Smooth muscle cell (in vitro differentiated cells): ENCODE results near the gene RBM20. TPM values are rescaled to one million over a fixed set of nuclear protein-coding genes. Genes with fewer than 3 reads are reported as not detected.

Experiments used
- DNase-seq: peaks from one replicate; lab custom pipeline; 2025; ENCODE audit not compliant: unreplicated experiment; lab: John Stamatoyannopoulos, UW
- H2AFZ ChIP-seq: fragments of 200-600 bp; sonication (generic); 2 replicates; pipeline ENCODE4 v1.6.0; 2016; ENCODE audit warnings: antibody characterized with exemption, low read depth, mild to moderate bottlenecking
- H3F3A ChIP-seq: fragments of 200-600 bp; sonication (generic); 2 replicates; pipeline ENCODE4 v1.6.0; 2017; ENCODE audit warnings: antibody characterized with exemption, low read depth
- H3K27ac ChIP-seq: fragments of 200-600 bp; sonication (generic); 2 replicates; pipeline ENCODE4 v1.5.1; 2016; ENCODE audit warnings: low read depth, mild to moderate bottlenecking
- H3K27me3 ChIP-seq: fragments of 200-600 bp; sonication (generic); 2 replicates; pipeline ENCODE4 v1.6.1; 2016; ENCODE audit warnings: low read depth, mild to moderate bottlenecking
- H3K36me3 ChIP-seq: fragments of 200-600 bp; sonication (generic); 2 replicates; pipeline ENCODE4 v1.5.1; 2016; ENCODE audit warnings: low read depth
- H3K4me1 ChIP-seq: fragments of 200-600 bp; sonication (generic); 2 replicates; pipeline ENCODE4 v1.5.1; 2016; ENCODE audit warnings: low read depth
- H3K4me2 ChIP-seq: fragments of 200-600 bp; sonication (generic); 2 replicates; pipeline ENCODE4 v1.6.0; 2016; ENCODE audit warnings: mild to moderate bottlenecking
- H3K4me3 ChIP-seq: fragments of 200-600 bp; sonication (generic); 2 replicates; pipeline ENCODE4 v1.5.1; 2016; ENCODE audit warnings: mild to moderate bottlenecking
- H3K79me2 ChIP-seq: fragments of 200-600 bp; sonication (generic); 2 replicates; pipeline ENCODE4 v1.6.0; 2016; ENCODE audit warnings: low read depth, mild to moderate bottlenecking
- H3K9ac ChIP-seq: fragments of 200-600 bp; sonication (generic); 2 replicates; pipeline ENCODE4 v1.6.0; 2016; ENCODE audit warnings: low read depth
- H3K9me3 ChIP-seq: fragments of 200-600 bp; sonication (generic); replicated peaks from 2 replicates; pipeline ENCODE4 v1.5.1; 2016; ENCODE audit warnings: low read depth
- H4K20me1 ChIP-seq: fragments of 200-600 bp; sonication (generic); 2 replicates; pipeline ENCODE4 v1.6.0; 2016; ENCODE audit warnings: low read depth
- CTCF ChIP-seq: fragments of 200-600 bp; sonication (generic); IDR thresholded peaks from 2 replicates; pipeline ENCODE4 v1.5.1; 2017; ENCODE audit warnings: borderline replicate concordance, mild to moderate bottlenecking, antibody characterized with exemption; ENCODE audit not compliant: insufficient read depth, poor library complexity, severe bottlenecking
- WGBS: methylation state at CpG from one replicate; pipeline ENCODE4 v1.1.7; 2016; ENCODE audit warnings: low lambda C conversion rate; 5-methylcytosine and 5-hydroxymethylcytosine counted together
- polyA plus RNA-seq: library from polyadenylated mRNA; unstranded; fragments of >200 nt; fragmentation: Nextera tagmentation; extraction: Ambion mirVana; gene quantifications from 2 replicates; pipeline ENCODE4 v1.2.1, GENCODE V29; 2016
- total RNA-seq: library from RNA; depleted of rRNA; stranded (reverse); fragments of >200 nt; gene quantifications from 2 replicates; pipeline ENCODE4 v1.2.3, GENCODE V29; 2014

Gene RBM20
- total and polyA plus RNA-seq, 2 experiments from 2014 or later: 0.09 TPM

- TF ChIP-seq CTCF: no peak
- peak overlapping the region; percentile 30 for H3K27ac ChIP-seq
- no peaks in the 10 kb centered on the region for H4K20me1 ChIP-seq
- no peaks in the 10 kb centered on the region for H3K9me3 ChIP-seq
- H3K36me3 ChIP-seq: no peaks in the 10 kb centered on the region
- H3K4me2 ChIP-seq: no peak overlapping the region
- no peaks in the 10 kb centered on the region for H3K27me3 ChIP-seq
- H3K79me2 ChIP-seq: peaks cover 4% of the 10 kb centered on the region
- peaks cover 17% of the 10 kb centered on the region for H3K4me1 ChIP-seq
- H2AFZ ChIP-seq: peak overlapping the region; percentile 52
- H3K9ac ChIP-seq: no peak overlapping the region
- H3K4me3 ChIP-seq: no peak overlapping the region
- H3F3A ChIP-seq: peaks cover 6% of the 10 kb centered on the region
- WGBS: 67% methylated on average over 4 of the region's 4 CpGs
- DNase-seq: no peak
Measured at GRCh38 chr10:110867807-110868465, 223.8 kb downstream of the RBM20 start.

DNA sequence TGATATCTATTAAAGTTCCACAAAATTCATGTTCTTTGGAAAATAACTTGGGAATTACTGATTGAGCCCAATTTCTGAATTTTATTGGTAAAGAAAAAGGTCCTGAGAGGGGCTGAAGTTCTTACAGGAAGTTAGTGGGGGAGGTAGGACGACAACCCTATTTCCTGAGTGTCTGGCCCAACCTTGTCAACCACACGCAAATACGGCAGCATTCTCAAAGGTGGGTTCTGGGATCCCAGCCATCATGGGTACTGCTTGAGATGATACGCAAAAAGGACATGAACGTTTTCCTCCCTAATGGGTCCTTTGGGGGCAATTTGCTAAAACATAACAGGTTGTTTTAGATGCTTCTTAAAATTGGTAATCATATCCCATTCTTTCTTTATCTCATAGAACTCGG is 224.8 kb downstream of the RBM20 start:
- Histone ChIP-seq H3K27ac (no peak overlapping the region), H4K20me1 (peaks cover 9% of the 10 kb centered on the region), H3K4me1 (peaks cover 25% of the 10 kb centered on the region), H3K79me2 (peaks cover 14% of the 10 kb centered on the region), H3K9ac (no peak overlapping the region), H3K4me3 (no peak overlapping the region), H3K9me3 (no peaks in the 10 kb centered on the region), H3F3A (peaks cover 6% of the 10 kb centered on the region), H2AFZ (no peak overlapping the region), H3K27me3 (no peaks in the 10 kb centered on the region), H3K36me3 (no peaks in the 10 kb centered on the region), H3K4me2 (no peak overlapping the region)
- WGBS: 92% methylated on average over 6 of the region's 6 CpGs
- TF ChIP-seq CTCF: no peak
- no peak for DNase-seq

- no peak for DNase-seq
- Histone ChIP-seq H3K4me1 (peaks cover 27% of the 10 kb centered on the region), H3F3A (peaks cover 6% of the 10 kb centered on the region), H2AFZ (peak overlapping the region; percentile 97), H4K20me1 (peaks cover 27% of the 10 kb centered on the region), H3K9me3 (no peaks in the 10 kb centered on the region), H3K4me3 (peak overlapping the region; percentile 79), H3K4me2 (peak overlapping the region; percentile 96), H3K27ac (peak overlapping the region; percentile 91), H3K9ac (peak overlapping the region; percentile 20), H3K27me3 (no peaks in the 10 kb centered on the region), H3K36me3 (no peaks in the 10 kb centered on the region), H3K79me2 (peaks cover 33% of the 10 kb centered on the region)
- no peak for TF ChIP-seq CTCF
- WGBS: 70% methylated on average over 13 of the region's 13 CpGs
Measured at GRCh38 chr10:110870823-110871297, 226.7 kb downstream of the RBM20 start.
